Caco-2 (cell line): ENCODE results near the gene CCDC112. TPM values are rescaled to one million over a fixed set of nuclear protein-coding genes. Genes with fewer than 3 reads are reported as not detected.

ENCODE experiments used
- BruUV-seq: library from RNA; stranded (reverse); fragments of 400-500 nt; replicated peaks from 2 replicates; lab custom pipeline; 2021; lab: Mats Ljungman, UMichigan
- CTCF ChIA-PET: fragments of 300-600 bp; sonication (Branson Sonifier 250); formaldehyde crosslinking; loops from one replicate; lab custom pipeline; 2022; ENCODE audit warnings: antibody characterized with exemption; lab: Charles Lee
- POLR2A ChIA-PET: fragments of 300-600 bp; sonication (Branson Sonifier 250); formaldehyde crosslinking; loops from one replicate; lab custom pipeline; 2022; ENCODE audit warnings: antibody characterized with exemption; lab: Charles Lee
- DNase-seq, 2 experiments: peaks; one replicate each; pipeline versions ENCODE4 v3.0.0 to v3.0.0-alpha.2; 2020 to 2022
- H3K27me3 ChIP-seq: replicated peaks from 2 replicates; pipeline ENCODE4 v1.6.0; 2011; ENCODE audit warnings: low read length; ENCODE audit not compliant: control insufficient read depth, insufficient read depth
- H3K36me3 ChIP-seq: 2 replicates; pipeline ENCODE4 v1.5.1; 2011; ENCODE audit warnings: low read length; ENCODE audit not compliant: control insufficient read depth, insufficient read depth
- H3K4me1 ChIP-seq: fragments of 250-450 bp; sonication (Bioruptor Pico); 2 replicates; pipeline ENCODE4 v1.5.1; 2020; ENCODE audit warnings: mild to moderate bottlenecking
- H3K4me3 ChIP-seq: 2 replicates; pipeline ENCODE4 v1.5.1; 2011; ENCODE audit warnings: low read depth, mild to moderate bottlenecking, control low read depth, low read length
- H3K9me3 ChIP-seq: fragments of 250-450 bp; sonication (Bioruptor Pico); 2 replicates; pipeline ENCODE4 v1.5.1; 2020; ENCODE audit warnings: mild to moderate bottlenecking, moderate library complexity
- H3K27ac Mint-ChIP-seq: one replicate; pipeline ENCODE4 v1.8.0; 2022; ENCODE audit warnings: mixed read lengths; ENCODE audit not compliant: unreplicated experiment
- H3K27me3 Mint-ChIP-seq: one replicate; pipeline ENCODE4 v1.8.0; 2022; ENCODE audit warnings: mixed read lengths; ENCODE audit not compliant: insufficient read depth, unreplicated experiment
- H3K36me3 Mint-ChIP-seq: one replicate; pipeline ENCODE4 v1.8.0; 2022; ENCODE audit warnings: mild to moderate bottlenecking, mixed read lengths; ENCODE audit not compliant: insufficient read depth, unreplicated experiment
- H3K4me1 Mint-ChIP-seq: one replicate; pipeline ENCODE4 v1.8.0; 2022; ENCODE audit warnings: low read depth, mixed read lengths; ENCODE audit not compliant: unreplicated experiment
- H3K4me3 Mint-ChIP-seq: one replicate; pipeline ENCODE4 v1.8.0; 2022; ENCODE audit warnings: mild to moderate bottlenecking, moderate library complexity, mixed read lengths; ENCODE audit not compliant: unreplicated experiment
- H3K9me3 Mint-ChIP-seq: one replicate; pipeline ENCODE4 v1.8.0; 2022; ENCODE audit warnings: mixed read lengths; ENCODE audit not compliant: unreplicated experiment
- CTCF ChIP-seq, 2 experiments: fragments of 200-600 bp in 1 of 2; IDR thresholded peaks; 1 replicate in 1 of 2; 2 replicates in 1 of 2; pipeline versions ENCODE4 v1.5.1 to v1.8.0; 2011 to 2022; ENCODE audit warnings: antibody characterized with exemption in 1 of 2, control low read depth in 1 of 2, inconsistent platforms in 1 of 2, low read depth in 1 of 2, low read length in 1 of 2, mild to moderate bottlenecking in 1 of 2, moderate library complexity in 1 of 2; ENCODE audit not compliant: insufficient read depth in 1 of 2, severe bottlenecking in 1 of 2, unreplicated experiment in 1 of 2
- intact Hi-C: fragments of 100-400 bp; cut with micrococcal nuclease; formaldehyde crosslinking; loops from one replicate; pipeline ENCODE4 v1.10.0; 2022; ENCODE audit not compliant: unreplicated experiment
- total RNA-seq: library from RNA; stranded (reverse); gene quantifications from 2 replicates; pipeline ENCODE4 v1.2.3, GENCODE V29; 2022

CCDC112 gene
- total RNA-seq, 1 experiment from 2014 or later = 2.9 TPM

GRCh38 chr5:115319007-115319406 lies 22.6 kb upstream of the CCDC112 start:
- Histone ChIP-seq H3K4me1 (no peaks in the 10 kb centered on the region), H3K27me3 (no peaks in the 10 kb centered on the region; the same call in 1 of the 2 replicates), H3K9me3 (no peaks in the 10 kb centered on the region), H3K4me3 (no peak overlapping the region), H3K36me3 (no peaks in the 10 kb centered on the region)
- POLR2A ChIA-PET = no interaction called here
- H3K9me3 Mint-ChIP-seq = no peaks in the 10 kb centered on the region
- H3K27ac Mint-ChIP-seq = no peak overlapping the region
- intact Hi-C loops = no loop called here
- TF ChIP-seq CTCF (IDR thresholded peaks at IDR 0.05; ENCODE audit: insufficient read depth in 1 of 2, low read depth in 1 of 2, low read length in 1 of 2, severe bottlenecking in 1 of 2, unreplicated experiment in 1 of 2) = no peak
- CTCF ChIA-PET = no interaction called here
- no peaks in the 10 kb centered on the region for H3K36me3 Mint-ChIP-seq
- H3K4me3 Mint-ChIP-seq = no peak overlapping the region
- DNase-seq = no peak
- no TSS peak for BruUV-seq
- no peaks in the 10 kb centered on the region for H3K4me1 Mint-ChIP-seq
- H3K27me3 Mint-ChIP-seq = peaks cover 12% of the 10 kb centered on the region

- Mint-ChIP-seq H3K4me3 (no peak overlapping the region), H3K27ac (no peak overlapping the region), H3K9me3 (no peaks in the 10 kb centered on the region), H3K36me3 (no peaks in the 10 kb centered on the region), H3K27me3 (peaks cover 10% of the 10 kb centered on the region), H3K4me1 (no peaks in the 10 kb centered on the region)
- CTCF ChIA-PET = no interaction called here
- no peak for TF ChIP-seq CTCF (IDR thresholded peaks at IDR 0.05; ENCODE audit: insufficient read depth in 1 of 2, low read depth in 1 of 2, low read length in 1 of 2, severe bottlenecking in 1 of 2, unreplicated experiment in 1 of 2)
- POLR2A ChIA-PET = no interaction called here
- H3K36me3 ChIP-seq = no peaks in the 10 kb centered on the region
- no peak for DNase-seq
- no TSS peak for BruUV-seq
- H3K4me1 ChIP-seq = no peaks in the 10 kb centered on the region
- no peaks in the 10 kb centered on the region; the same call in 1 of the 2 replicates for H3K27me3 ChIP-seq
- intact Hi-C loops = no loop called here
- no peaks in the 10 kb centered on the region for H3K9me3 ChIP-seq
- no peak overlapping the region for H3K4me3 ChIP-seq
Observed at GRCh38 chr5:115317736-115318135, 21.3 kb upstream of the CCDC112 start.

GRCh38 chr5:115317320-115317719 lies 20.9 kb upstream of the CCDC112 start:
- DNase-seq = no peak
- Histone ChIP-seq H3K36me3 (no peaks in the 10 kb centered on the region), H3K27me3 (no peaks in the 10 kb centered on the region; the same call in 1 of the 2 replicates), H3K4me3 (no peak overlapping the region), H3K9me3 (no peaks in the 10 kb centered on the region), H3K4me1 (no peaks in the 10 kb centered on the region)
- no peaks in the 10 kb centered on the region for H3K36me3 Mint-ChIP-seq
- intact Hi-C loops = no loop called here
- no TSS peak for BruUV-seq
- H3K27me3 Mint-ChIP-seq = peaks cover 10% of the 10 kb centered on the region
- POLR2A ChIA-PET = no interaction called here
- H3K27ac Mint-ChIP-seq = no peak overlapping the region
- H3K9me3 Mint-ChIP-seq = no peaks in the 10 kb centered on the region
- CTCF ChIA-PET = no interaction called here
- no peaks in the 10 kb centered on the region for H3K4me1 Mint-ChIP-seq
- TF ChIP-seq CTCF (IDR thresholded peaks at IDR 0.05; ENCODE audit: insufficient read depth in 1 of 2, low read depth in 1 of 2, low read length in 1 of 2, severe bottlenecking in 1 of 2, unreplicated experiment in 1 of 2) = no peak
- H3K4me3 Mint-ChIP-seq = no peak overlapping the region
